Transverse colon (tissue), 4 donors: Measurements from ENCODE around the gene EXOC1L.

ENCODE experiments used
- POLR2A ChIP-seq: fragments of 450-650 bp; IDR thresholded peaks from one replicate; pipeline ENCODE4 v1.6.1; 2016; ENCODE audit warnings: antibody characterized with exemption, mild to moderate bottlenecking, moderate library complexity
- POLR2AphosphoS5 ChIP-seq, 3 donors: sonication (generic); formaldehyde crosslinking; IDR thresholded peaks; one replicate each; pipeline ENCODE4 v1.6.1; 2016; ENCODE audit warnings: antibody characterized with exemption in 3 of 3
- TF ChIP-seq, protein P1 (sequence below), 5 experiments: fragments of 200-600 bp in 3 of 5; fragments of 450-650 bp in 2 of 5; sonication (generic) in 3 of 5; IDR thresholded peaks; 1 replicate in 2 of 5; 2 replicates in 3 of 5; pipeline ENCODE4 v1.5.1; 2016 to 2017; ENCODE audit warnings: antibody characterized with exemption in 5 of 5, inconsistent platforms in 3 of 5, mild to moderate bottlenecking in 2 of 5, moderate library complexity in 1 of 5

DNA sequence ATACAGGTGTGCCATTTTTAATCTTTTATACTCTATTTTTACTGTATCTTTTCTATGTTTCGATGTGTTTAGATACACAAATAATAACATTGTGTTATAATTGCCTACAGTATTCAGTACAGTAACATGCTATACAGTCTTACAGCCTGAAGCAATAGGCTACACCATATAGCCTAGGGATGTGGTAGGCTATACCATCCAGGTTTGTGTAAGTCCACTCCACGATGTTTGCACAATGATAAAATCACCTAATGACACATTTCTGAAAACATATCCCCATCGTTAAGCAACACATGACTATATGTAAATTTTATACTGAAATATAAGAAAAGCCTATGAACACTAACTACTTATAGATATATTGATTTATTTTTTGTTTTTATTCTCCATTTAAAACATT lies 48.9 kb upstream of the EXOC1L start:
- TF ChIP-seq, protein P1, sequence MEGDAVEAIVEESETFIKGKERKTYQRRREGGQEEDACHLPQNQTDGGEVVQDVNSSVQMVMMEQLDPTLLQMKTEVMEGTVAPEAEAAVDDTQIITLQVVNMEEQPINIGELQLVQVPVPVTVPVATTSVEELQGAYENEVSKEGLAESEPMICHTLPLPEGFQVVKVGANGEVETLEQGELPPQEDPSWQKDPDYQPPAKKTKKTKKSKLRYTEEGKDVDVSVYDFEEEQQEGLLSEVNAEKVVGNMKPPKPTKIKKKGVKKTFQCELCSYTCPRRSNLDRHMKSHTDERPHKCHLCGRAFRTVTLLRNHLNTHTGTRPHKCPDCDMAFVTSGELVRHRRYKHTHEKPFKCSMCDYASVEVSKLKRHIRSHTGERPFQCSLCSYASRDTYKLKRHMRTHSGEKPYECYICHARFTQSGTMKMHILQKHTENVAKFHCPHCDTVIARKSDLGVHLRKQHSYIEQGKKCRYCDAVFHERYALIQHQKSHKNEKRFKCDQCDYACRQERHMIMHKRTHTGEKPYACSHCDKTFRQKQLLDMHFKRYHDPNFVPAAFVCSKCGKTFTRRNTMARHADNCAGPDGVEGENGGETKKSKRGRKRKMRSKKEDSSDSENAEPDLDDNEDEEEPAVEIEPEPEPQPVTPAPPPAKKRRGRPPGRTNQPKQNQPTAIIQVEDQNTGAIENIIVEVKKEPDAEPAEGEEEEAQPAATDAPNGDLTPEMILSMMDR (IDR thresholded peaks at IDR 0.05) = no peak
- TF ChIP-seq POLR2A (no peak), POLR2AphosphoS5 (IDR thresholded peaks at IDR 0.05) (no peak)
